Activated CD8-positive, alpha-beta memory T cell treated with anti-CD3 and anti-CD28 coated beads for 4 hours (primary cell): ENCODE data around the gene PHAF1.

Source experiments
- DNase-seq, 2 donors: peaks; one replicate each; pipeline ENCODE4 v3.0.0-alpha.2; 2020; ENCODE audit warnings: low read depth in 2 of 2

Gene PHAF1

GRCh38 chr16:67180166-67180565 is 70.4 kb downstream of the PHAF1 start:
- no peak for DNase-seq

- no peak for DNase-seq
Measured at GRCh38 chr16:67181346-67181745, 71.6 kb downstream of the PHAF1 start.

- no peak for DNase-seq
Measured at GRCh38 chr16:67182288-67182687, 72.5 kb downstream of the PHAF1 start.

GRCh38 chr16:67183284-67183626 is 73.5 kb downstream of the PHAF1 start:
- no peak for DNase-seq

GRCh38 chr16:67183627-67184452 is 74.1 kb downstream of the PHAF1 start, which contains the start of gene MATCAP1:
Gene MATCAP1, minus strand, starts transcription at chr16:67183963. Its CDS starts 3,353 bp downstream, at chr16:67180610.
- peak; percentile 76 to 90 for DNase-seq

GRCh38 chr16:67184453-67184994 is 74.8 kb downstream of the PHAF1 start:
- DNase-seq = no peak

GRCh38 chr16:67184995-67185650 is 75.4 kb downstream of the PHAF1 start:
- peak; percentile 54 to 63 for DNase-seq

- DNase-seq = no peak
Measured at GRCh38 chr16:67185651-67186134, 76.0 kb downstream of the PHAF1 start.

GRCh38 chr16:67186550-67186950 is 76.8 kb downstream of the PHAF1 start:
- DNase-seq = no peak

GRCh38 chr16:67187175-67187890 is 77.6 kb downstream of the PHAF1 start:
- no peak for DNase-seq

- DNase-seq = no peak
Measured at GRCh38 chr16:67188323-67188722, 78.6 kb downstream of the PHAF1 start.

- no peak for DNase-seq
Measured at GRCh38 chr16:67188798-67189197, 79.1 kb downstream of the PHAF1 start.

- no peak for DNase-seq
Measured at GRCh38 chr16:67190041-67190440, 80.3 kb downstream of the PHAF1 start, which contains the start of gene EXOC3L1. Gene EXOC3L1, minus strand, starts transcription at chr16:67190136. Its CDS starts 460 bp downstream, at chr16:67189676.

GRCh38 chr16:67190448-67191399 is 81.0 kb downstream of the PHAF1 start:
- no peak for DNase-seq

- no peak for DNase-seq
Measured at GRCh38 chr16:67191411-67191994, 81.8 kb downstream of the PHAF1 start.

- peak; percentile 73 to 76 for DNase-seq
Measured at GRCh38 chr16:67191995-67192681, 82.4 kb downstream of the PHAF1 start, which contains the start of gene E2F4. Gene E2F4, plus strand, starts transcription at chr16:67192155. Its CDS starts 73 bp downstream, at chr16:67192228.

- DNase-seq = no peak
Measured at GRCh38 chr16:67192781-67193361, 83.1 kb downstream of the PHAF1 start.

GRCh38 chr16:67193536-67193935 is 83.8 kb downstream of the PHAF1 start:
- DNase-seq = no peak

- no peak for DNase-seq
Measured at GRCh38 chr16:67194260-67194659, 84.5 kb downstream of the PHAF1 start.
